Measurements from ENCODE around the gene LRRC23.
A peak's percentile ranks its signal among the peaks of the same experiment; 100 is the strongest.
"Not testable (repeated sequence)": the region's sequence is repeated elsewhere in the genome, so short reads cannot be mapped to it uniquely, and the experiment has no call there.

LRRC23 gene

DNA sequence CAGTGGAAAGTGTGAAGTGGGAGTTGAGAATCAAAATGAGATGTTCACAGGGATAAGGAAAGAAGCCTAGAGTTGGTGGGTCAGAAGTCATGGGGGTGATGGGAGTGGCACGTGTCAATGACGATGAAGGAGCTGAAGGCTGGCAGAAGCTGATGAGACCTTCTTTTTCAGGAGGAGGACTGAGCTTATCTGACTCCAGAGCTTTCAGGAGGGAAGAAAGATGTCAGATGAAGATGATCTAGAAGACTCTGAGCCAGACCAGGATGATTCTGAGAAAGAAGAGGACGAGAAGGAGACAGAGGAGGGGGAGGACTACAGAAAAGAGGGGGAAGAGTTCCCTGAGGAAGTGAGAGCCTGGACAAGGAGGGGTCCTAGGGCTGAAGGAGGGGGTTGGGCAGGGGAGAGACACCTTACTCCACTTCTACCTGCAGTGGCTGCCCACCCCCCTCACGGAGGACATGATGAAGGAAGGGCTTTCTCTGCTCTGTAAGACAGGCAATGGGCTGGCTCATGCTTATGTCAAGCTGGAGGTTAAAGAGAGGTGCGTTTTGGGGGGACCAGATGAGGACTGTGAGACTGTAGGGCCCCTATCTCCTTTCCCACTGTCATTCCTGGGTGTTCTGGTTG, 905 bp downstream of the LRRC23 start:
- DNase-seq: no peak

DNA sequence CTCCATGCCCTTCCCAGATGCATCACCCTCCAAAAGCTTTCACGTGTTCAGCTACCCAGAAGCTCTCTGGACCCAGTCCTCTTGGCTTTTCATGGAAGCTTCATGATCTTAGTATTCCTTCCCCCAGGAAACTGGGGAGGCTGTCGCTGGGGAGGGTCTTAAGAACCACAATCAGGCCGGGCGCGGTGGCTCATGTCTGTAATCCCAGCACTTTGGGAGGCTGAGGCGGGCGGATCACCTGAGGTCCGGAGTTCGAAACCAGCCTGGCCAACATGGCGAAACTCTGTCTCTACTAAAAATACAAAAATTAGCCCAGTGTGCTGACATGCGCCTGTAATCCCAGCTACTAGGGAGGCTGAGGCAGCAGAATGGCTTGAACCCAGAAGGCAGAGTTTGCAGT, 3.5 kb downstream of the LRRC23 start:
- not testable (repeated sequence) for DNase-seq

DNA sequence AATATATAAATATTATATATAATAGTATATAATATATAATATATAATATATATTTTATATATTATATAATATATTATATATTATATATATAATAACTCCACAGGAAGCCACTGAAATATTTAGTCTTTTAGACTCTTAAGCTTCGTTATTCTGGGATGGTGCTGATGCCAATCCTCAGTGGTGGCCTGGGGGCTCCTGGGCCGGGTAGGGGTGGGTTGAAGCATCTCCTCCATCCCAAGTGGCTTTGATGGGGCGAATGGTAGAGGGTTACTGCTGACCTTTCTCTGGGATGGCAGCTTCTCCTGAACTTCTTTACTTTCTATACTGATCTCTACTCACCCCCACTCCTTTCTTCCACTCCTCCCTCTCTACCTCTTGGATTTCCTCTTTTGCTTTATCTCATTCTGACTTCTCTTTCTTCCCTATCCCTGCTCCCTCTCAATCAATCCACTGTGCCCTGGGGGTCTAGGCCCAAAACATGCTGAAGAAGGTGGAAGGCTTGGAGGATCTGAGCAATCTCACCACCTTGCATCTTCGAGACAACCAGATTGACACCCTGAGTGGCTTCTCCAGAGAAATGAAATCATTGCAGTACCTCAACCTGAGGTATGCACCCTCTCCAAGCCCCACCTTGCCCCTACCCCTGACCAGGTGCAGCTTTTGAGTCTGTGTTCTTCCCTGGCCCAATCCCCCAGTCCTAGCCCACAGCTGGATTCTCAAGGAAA, 5.0 kb downstream of the LRRC23 start:
- peak in 1 of 2 experiments; percentile 10 for DNase-seq

DNA sequence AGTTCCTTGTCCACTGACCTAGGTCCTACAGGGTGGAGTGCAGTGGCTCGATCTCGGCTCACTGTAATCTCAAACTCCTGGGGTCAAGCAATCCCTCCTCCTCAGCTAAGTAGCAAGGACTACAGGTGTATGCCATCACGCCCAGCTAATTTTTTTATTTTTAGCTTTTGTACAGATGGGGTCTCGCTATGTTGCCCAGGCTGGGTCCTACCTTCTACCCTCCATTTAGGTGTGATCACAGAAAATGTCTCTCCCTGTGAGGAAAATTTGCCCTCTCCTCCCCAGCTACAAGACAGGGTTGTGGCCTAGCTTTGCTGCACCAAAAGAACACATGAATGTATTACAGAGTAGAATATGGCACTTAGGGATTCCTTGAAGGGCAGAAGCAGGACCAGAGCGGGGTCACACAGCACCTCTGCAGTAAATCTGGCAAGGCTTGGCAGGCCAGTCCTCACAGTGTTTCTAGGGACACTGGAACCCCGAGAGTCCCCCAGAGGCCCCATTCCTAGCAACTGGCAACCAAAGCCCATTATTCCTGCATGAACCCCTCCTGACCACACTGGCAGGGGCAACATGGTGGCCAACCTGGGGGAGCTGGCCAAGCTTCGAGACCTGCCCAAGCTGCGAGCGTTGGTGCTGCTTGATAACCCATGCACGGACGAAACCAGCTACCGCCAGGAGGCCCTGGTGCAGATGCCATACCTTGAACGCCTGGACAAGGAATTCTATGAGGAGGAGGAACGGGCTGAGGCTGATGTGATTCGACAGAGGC, 7.7 kb downstream of the LRRC23 start:
- DNase-seq: no peak

DNA sequence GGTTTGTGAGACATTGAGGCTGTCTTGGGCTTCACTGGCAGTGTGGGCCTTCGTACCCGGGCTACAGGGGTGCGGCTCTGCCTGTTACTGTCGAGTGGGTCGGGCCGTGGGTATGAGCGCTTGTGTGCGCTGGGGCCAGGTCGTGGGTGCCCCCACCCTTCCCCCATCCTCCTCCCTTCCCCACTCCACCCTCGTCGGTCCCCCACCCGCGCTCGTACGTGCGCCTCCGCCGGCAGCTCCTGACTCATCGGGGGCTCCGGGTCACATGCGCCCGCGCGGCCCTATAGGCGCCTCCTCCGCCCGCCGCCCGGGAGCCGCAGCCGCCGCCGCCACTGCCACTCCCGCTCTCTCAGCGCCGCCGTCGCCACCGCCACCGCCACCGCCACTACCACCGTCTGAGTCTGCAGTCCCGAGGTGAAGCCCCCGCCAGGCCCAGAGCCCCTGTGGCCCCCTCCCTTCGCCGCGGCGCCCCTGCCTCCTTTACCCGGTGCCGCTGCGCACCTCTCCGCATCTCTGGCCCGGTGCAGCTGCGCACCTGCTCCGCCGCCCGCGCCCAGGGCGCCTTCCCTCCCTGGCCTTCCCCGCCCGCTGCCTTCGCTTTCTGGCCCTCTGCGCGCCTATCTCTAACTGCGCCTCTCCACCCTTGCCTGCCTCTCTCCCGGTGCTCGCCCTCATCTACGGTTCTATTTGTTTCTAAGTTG, 9.8 kb downstream of the LRRC23 start, which contains the start of gene ENO2:
TSS of gene ENO2 (plus strand) at position 335 of the 701 bp plus-strand sequence. CDS start 1,253 bp downstream, outside the sequence.
- peak; percentile 56 to 69 for DNase-seq

DNA sequence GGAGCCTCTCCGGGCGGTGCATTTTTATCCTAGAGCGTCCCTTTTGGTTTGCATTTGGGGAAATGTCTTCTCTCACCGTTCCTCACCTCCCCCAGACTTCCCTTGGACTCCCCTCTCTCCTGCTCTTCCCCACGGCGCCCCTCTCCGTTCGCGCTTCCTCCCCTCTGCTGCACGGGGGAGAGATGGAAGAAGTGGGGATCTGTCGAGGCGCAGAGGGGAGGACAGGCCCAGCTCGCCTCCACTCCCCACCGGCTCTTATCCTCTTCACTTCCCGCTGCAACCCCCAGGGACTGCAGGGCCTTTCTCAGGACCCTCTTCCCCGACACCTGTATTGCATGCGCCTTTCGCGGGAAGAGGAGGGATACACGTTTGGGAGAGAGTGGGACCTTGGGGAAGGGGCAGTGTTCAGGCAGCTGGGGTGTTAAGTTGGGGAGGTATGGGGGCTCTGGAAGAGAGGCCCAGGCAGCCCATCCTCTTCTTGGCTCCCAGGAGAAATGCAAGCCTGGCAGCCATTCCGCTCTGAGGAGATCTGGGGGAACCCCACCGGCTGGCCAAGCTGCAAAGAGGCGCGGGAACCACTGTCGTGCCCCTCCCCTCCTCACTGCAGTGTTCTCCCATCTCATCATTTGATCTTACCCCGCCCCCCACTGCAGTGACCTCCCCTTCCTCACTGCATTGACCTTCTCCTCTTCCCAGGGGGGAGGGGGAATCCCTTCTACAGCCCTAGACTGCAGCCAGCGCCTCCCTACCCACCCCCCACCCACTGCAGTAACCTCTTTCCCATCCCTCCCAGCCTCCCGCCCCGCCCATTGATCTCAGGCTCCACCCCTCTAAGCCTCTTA, 10.5 kb downstream of the LRRC23 start:
- peak; percentile 13 to 21 for DNase-seq

DNA sequence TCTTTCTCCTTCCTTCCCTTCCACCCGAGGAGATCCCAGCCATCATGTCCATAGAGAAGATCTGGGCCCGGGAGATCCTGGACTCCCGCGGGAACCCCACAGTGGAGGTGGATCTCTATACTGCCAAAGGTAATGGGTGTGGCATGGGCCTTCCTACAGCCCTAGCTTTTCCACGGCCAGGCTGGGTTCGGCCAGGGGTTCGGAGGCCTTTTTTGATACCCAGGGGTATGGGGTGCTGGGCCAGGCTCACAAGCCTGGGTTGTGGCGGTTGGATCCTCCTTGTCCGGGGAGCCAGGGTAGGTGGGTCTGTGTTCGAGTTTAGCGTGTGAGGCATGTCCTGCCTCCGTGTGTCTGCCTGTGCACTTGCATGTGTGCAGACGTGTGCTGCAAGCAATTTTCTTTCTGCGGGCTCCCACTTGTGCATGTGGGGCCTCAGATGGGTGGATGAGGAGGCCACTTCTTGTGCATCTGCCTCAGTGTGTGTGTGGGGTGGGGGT, 11.2 kb downstream of the LRRC23 start:
- no peak for DNase-seq

DNA sequence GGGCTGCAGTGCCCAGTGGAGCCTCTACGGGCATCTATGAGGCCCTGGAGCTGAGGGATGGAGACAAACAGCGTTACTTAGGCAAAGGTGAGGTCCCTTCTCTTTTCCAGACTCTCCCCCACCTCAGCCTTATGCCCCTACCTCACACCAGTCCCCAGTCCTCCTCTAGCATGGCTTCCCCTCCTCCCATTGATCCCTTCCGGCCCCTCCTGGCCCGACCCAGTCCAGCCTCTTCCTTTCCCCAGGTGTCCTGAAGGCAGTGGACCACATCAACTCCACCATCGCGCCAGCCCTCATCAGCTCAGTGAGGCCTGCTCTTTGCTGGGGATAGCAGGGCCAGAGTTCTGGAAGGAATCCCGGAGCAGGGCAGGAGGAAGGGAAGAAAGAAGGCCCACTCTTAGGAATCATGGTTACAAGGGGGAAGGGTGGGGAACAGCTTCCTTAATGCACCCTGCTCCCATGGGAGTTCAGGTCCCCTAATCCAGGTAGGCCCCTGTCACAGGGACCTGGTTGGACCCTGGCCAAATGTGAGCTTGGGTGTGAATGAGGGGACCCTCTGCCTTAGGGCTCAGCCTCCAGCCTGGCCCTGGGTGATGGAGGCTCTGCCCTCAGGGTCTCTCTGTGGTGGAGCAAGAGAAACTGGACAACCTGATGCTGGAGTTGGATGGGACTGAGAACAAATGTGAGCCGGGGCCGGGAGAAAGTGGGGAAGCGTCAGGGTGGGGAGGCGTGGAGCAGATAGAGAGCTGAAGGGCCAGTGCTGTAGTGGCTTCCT, 12.0 kb downstream of the LRRC23 start:
- no peak for DNase-seq

DNA sequence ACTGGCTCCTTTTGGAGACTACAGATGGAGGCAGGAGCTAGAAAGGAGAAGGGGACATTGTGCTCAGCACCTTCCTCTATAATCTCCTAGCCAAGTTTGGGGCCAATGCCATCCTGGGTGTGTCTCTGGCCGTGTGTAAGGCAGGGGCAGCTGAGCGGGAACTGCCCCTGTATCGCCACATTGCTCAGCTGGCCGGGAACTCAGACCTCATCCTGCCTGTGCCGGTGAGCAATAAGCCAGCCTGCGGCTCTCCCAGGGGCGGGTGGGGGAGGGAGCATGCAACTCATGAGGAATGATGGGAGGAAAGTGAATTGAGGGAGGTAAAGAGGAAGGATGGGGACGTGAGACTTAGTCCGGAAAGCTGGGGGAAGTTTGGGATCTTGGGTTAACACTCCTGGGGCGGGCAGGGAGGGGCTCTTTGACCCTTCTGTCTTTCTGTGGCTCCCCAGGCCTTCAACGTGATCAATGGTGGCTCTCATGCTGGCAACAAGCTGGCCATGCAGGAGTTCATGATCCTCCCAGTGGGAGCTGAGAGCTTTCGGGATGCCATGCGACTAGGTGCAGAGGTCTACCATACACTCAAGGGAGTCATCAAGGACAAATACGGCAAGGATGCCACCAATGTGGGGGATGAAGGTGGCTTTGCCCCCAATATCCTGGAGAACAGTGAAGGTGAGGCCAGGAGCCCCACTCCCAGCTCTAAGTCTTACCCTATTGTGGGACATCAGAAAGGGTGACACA, 13.0 kb downstream of the LRRC23 start:
- no peak for DNase-seq

DNA sequence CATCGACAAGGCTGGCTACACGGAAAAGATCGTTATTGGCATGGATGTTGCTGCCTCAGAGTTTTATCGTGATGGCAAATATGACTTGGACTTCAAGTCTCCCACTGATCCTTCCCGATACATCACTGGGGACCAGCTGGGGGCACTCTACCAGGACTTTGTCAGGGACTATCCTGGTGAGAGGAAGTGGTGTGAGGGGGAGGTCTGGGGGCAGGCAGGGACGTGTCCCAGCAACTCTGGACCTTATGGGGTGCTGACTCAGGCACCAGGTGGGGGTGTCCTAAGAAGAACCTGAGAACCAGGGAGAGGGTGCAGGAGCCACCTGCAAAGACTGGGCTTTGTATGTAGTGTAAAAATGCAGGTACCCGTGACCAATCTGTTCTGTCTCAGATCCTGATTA, 15.0 kb downstream of the LRRC23 start:
- DNase-seq: no peak

DNA sequence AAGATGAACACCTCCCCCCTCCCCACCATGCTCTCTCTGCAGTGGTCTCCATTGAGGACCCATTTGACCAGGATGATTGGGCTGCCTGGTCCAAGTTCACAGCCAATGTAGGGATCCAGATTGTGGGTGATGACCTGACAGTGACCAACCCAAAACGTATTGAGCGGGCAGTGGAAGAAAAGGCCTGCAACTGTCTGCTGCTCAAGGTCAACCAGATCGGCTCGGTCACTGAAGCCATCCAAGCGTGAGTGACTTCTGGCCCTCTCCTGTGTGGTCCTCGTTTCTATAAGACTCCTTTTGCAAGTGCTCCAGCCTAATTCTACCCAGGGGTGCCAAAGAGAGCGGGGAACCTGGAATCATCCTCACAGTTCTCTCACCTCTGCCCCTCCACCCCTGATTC, 16.9 kb downstream of the LRRC23 start:
- no peak for DNase-seq

DNA sequence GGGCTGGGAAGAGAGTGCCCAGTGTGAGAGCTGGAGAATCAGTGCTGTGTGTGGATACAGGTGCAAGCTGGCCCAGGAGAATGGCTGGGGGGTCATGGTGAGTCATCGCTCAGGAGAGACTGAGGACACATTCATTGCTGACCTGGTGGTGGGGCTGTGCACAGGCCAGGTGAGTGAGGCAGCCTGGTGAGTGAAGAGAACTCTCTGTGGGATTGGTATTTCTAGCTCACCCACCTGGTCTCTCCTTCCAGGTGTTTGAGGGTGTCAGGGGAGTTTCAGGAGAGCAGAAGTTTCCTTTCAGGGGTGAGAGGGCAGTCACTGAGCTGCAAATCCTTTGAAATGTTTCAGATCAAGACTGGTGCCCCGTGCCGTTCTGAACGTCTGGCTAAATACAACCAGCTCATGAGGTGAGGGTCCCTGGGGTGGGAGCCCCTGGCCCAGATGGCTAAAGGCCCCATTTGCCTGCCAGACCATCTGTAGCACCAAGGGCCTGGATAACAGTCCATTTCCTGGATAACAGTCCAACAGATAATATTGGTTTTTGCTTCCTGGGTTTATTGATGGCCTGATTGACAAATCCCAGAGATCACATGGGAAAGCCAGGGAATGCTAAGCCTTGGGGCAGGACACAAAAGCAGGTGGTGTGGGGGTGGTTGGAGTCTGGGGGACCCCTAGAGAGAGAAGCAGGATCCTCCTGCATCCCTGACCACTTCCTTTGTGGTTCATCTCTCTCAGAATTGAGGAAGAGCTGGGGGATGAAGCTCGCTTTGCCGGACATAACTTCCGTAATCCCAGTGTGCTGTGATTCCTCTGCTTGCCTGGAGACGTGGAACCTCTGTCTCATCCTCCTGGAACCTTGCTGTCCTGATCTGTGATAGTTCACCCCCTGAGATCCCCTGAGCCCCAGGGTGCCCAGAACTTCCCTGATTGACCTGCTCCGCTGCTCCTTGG, 17.6 kb downstream of the LRRC23 start:
- DNase-seq: no peak

DNA sequence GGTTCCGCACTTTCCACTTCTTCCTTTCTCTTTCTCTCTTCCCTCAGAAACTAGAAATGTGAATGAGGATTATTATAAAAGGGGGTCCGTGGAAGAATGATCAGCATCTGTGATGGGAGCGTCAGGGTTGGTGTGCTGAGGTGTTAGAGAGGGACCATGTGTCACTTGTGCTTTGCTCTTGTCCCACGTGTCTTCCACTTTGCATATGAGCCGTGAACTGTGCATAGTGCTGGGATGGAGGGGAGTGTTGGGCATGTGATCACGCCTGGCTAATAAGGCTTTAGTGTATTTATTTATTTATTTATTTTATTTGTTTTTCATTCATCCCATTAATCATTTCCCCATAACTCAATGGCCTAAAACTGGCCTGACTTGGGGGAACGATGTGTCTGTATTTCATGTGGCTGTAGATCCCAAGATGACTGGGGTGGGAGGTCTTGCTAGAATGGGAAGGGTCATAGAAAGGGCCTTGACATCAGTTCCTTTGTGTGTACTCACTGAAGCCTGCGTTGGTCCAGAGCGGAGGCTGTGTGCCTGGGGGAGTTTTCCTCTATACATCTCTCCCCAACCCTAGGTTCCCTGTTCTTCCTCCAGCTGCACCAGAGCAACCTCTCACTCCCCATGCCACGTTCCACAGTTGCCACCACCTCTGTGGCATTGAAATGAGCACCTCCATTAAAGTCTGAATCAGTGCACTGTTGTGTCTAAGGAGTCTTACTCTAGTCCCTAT, 18.5 kb downstream of the LRRC23 start:
- no peak for DNase-seq

DNA sequence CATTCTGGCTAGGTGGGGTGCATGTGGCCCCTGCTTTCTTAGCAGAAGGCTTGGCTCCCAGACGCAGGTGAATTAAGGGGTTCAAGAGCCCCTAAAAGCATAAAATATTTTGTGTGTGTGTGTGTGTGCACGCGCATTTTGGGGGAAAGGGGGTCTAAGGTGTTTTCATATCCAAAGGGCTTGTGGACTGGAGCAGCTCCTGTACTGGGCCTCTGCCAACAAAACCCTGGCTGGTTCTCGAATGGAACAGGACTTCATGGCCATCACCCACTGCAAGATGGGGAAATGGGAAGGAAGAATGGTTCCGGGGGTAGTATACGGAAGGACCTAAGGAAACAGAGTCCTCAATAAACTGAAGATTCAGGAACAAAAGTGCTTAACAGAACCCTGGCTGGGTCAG, 19.2 kb downstream of the LRRC23 start:
- no peak for DNase-seq

DNA sequence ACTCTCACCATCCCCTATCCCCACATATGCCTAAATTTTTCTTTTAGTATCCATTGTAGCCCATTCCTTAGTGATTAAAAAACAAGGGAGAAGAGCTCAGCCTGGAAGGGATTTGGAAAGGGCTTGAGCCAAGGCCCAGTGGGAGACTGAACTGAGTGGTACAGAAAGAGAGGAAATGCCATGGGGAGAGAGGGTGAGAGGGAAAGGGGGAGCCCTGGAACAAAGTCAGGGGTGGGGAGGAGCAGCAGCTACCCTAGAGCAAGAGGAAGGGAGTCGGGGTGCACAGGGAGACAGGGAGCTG, 20.6 kb downstream of the LRRC23 start:
- DNase-seq: peak; percentile 18 to 53

DNA sequence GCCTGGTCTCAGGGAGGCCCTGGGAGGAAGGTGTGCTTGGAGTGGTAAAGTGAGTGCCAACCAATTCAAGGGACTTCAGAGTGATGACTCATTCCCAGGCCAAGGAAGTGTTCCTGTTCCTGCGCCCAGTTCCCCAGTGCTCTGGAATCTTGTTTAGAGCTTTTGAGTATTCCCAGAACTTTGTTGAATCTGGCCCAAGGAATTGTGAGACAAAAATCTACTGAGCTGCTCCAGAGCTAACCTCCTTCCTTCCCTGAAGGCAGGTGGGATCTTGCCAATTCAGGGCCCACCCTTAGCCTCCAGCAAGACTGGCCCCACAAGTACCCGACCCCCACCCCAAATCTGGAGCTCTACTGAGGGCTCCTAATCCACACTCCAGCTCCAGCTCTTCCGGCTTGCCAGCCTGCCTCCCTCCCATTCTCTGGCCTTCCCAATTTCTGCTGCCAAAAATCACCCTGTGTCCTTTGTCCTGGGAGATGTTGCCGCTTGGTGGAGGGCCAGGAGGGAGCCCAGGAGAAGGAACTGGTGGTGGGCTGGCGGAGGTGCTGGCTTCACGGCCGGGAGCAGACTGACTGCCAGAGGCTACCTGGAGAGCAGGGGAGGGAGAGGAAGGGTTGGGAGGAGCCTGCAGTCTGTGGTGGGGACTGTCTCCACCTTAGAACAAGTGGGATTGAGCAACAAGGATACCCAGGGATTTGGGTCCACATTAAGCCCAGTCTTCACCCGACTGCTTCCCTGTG, 21.1 kb downstream of the LRRC23 start:
- DNase-seq: peak; percentile 45 to 53

DNA sequence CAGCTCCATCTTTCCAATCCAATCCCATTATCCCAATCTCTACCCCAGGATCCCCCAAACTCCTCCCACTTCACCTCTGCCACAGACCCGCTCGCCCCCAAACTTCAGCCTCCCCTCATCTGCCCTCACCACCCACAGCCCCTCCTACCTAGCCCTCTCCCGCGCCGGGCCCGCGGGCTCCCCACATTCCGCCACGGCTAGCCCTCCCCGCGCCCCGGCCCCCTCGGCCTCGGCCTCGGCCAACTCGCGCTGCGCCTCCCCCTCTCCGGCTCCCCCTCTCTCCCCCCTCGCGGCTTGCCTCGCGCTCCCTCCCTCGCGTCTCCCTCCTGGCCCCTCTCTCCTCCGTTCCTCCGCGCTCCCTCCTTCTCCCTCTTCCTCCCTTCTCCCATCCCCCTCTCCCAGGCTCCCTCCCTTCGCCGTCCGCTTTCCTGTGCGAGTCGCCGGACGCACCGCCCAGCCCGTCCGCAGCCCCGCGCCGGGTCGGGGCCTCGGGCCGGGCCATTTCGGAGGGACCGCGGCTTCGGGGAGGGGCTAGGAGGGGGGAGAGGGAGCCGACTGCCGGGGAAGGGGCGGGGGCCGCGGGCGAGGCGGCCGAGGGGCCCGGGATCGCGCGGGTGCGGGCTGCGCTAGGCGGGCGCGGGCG, 22.9 kb downstream of the LRRC23 start, which contains the start of gene ATN1:
TSS of gene ATN1 (plus strand) at position 581 of the 643 bp plus-strand sequence. CDS start 6,043 bp downstream, outside the sequence.
- peak; percentile 51 to 70 for DNase-seq
